ENCODE measurements around the gene CAPN13.

CAPN13 gene

GRCh38 chr2:30802611-30803010 is 4.6 kb downstream of the CAPN13 start:
- H3K27me3 ChIP-seq (ENCODE audit: control insufficient read depth, insufficient read depth, low read length): no peaks in the 10 kb centered on the region
- no peak overlapping the region for H3K9ac ChIP-seq (ENCODE audit: low read depth, low read length)
- no peaks in the 10 kb centered on the region for H3K36me3 ChIP-seq (ENCODE audit: insufficient read depth, low read length)
- no peaks in the 10 kb centered on the region for H3K9me3 ChIP-seq (replicated peaks; ENCODE audit: low read length)
- H3K4me1 ChIP-seq (ENCODE audit: control insufficient read depth, insufficient read depth, low read length): no peaks in the 10 kb centered on the region
- H3K4me3 ChIP-seq (ENCODE audit: low read length): no peak overlapping the region
- H3K4me2 ChIP-seq (ENCODE audit: low read length): no peak overlapping the region

DNA sequence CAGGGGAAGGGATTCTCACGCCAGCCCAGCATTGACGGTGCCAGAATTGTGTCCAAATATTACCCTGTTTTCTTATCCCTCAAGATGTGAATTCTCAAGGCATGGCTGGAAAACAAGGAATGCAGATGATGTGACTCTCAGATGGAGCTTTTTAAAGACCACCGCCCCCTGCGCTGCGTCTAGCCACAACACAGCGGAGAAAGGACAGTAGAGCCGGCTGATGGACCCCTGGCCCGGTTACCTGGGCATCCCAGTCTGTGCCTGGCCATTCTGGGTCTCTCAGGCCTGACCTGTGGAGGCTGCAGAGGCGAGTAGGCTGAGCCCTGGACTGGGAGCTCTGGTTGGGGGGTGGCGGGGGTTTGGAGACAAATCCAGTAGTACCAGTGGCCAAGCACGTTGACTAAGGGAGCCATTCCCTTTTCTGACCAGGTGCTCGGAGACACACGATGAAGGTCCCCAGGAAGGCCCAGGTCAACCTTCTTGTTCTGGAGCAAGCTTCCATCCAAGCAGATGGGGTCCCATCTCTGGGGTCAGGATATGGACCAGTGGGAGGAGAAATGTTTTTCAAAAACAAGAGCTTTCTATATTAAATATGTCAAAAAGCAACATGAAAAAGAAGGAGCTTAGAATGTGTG is 5.3 kb downstream of the CAPN13 start:
- Histone ChIP-seq H3K9me3 (replicated peaks; ENCODE audit: low read length) (no peaks in the 10 kb centered on the region), H3K9ac (ENCODE audit: low read depth, low read length) (no peak overlapping the region), H3K4me3 (ENCODE audit: low read length) (no peak overlapping the region), H3K36me3 (ENCODE audit: insufficient read depth, low read length) (no peaks in the 10 kb centered on the region), H3K27me3 (ENCODE audit: control insufficient read depth, insufficient read depth, low read length) (no peaks in the 10 kb centered on the region), H3K4me1 (ENCODE audit: control insufficient read depth, insufficient read depth, low read length) (no peaks in the 10 kb centered on the region), H3K4me2 (ENCODE audit: low read length) (no peak overlapping the region)

GRCh38 chr2:30800159-30800558 is 7.1 kb downstream of the CAPN13 start:
- H3K9ac ChIP-seq (ENCODE audit: low read depth, low read length): no peak overlapping the region
- no peak overlapping the region for H3K4me3 ChIP-seq (ENCODE audit: low read length)
- no peak overlapping the region for H3K4me2 ChIP-seq (ENCODE audit: low read length)
- H3K27me3 ChIP-seq (ENCODE audit: control insufficient read depth, insufficient read depth, low read length): peaks cover 3% of the 10 kb centered on the region
- no peaks in the 10 kb centered on the region for H3K9me3 ChIP-seq (replicated peaks; ENCODE audit: low read length)
- H3K36me3 ChIP-seq (ENCODE audit: insufficient read depth, low read length): no peaks in the 10 kb centered on the region
- H3K4me1 ChIP-seq (ENCODE audit: control insufficient read depth, insufficient read depth, low read length): no peaks in the 10 kb centered on the region

GRCh38 chr2:30799366-30799765 is 7.9 kb downstream of the CAPN13 start:
- no peak overlapping the region for H3K4me2 ChIP-seq (ENCODE audit: low read length)

GRCh38 chr2:30798536-30798991 is 8.7 kb downstream of the CAPN13 start:
- no peak overlapping the region for H3K9ac ChIP-seq (ENCODE audit: low read depth, low read length)
- H3K4me2 ChIP-seq (ENCODE audit: low read length): no peak overlapping the region
- H3K4me3 ChIP-seq (ENCODE audit: low read length): no peak overlapping the region
- no peaks in the 10 kb centered on the region for H3K4me1 ChIP-seq (ENCODE audit: control insufficient read depth, insufficient read depth, low read length)
- peaks cover 3% of the 10 kb centered on the region for H3K27me3 ChIP-seq (ENCODE audit: control insufficient read depth, insufficient read depth, low read length)
- H3K9me3 ChIP-seq (replicated peaks; ENCODE audit: low read length): no peaks in the 10 kb centered on the region
- no peaks in the 10 kb centered on the region for H3K36me3 ChIP-seq (ENCODE audit: insufficient read depth, low read length)

More at GRCh38 chr2:30799366-30799765, 7.9 kb downstream of the CAPN13 start:
- H3K4me3 ChIP-seq (ENCODE audit: low read length): no peak overlapping the region
- H3K4me1 ChIP-seq (ENCODE audit: control insufficient read depth, insufficient read depth, low read length): no peaks in the 10 kb centered on the region
- no peaks in the 10 kb centered on the region for H3K9me3 ChIP-seq (replicated peaks; ENCODE audit: low read length)
- no peaks in the 10 kb centered on the region for H3K36me3 ChIP-seq (ENCODE audit: insufficient read depth, low read length)
- no peak overlapping the region for H3K9ac ChIP-seq (ENCODE audit: low read depth, low read length)
- H3K27me3 ChIP-seq (ENCODE audit: control insufficient read depth, insufficient read depth, low read length): peaks cover 3% of the 10 kb centered on the region

DNA sequence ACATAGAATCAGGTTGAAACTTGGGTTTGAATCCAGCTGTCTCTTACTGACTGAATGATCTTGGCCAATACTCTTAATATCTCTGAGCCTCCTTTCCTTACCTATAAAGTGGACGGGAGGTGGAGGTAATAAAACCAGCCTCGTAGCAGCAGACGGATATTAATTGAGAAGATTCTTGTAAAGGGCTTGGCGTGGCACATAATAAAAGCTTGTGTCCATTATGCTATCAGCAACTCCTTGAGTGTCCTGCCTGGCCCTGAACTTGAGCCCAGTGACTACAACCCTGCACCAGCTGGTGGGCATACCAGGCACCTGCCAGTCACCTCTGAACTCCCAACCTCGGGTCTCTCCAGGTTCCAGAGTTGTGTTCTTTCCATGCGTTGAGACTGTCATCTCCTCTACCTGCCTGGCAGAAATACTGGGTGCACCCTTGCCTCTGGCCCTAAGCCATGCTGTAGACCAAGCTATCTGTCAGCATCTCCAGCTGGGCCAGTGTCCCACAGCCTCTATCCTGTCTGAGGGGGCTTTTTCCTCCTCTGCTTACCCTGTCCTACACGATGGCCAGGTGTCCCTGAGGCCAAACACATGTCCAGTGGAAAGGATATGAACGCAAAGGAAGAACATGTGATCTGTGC is 9.7 kb downstream of the CAPN13 start:
- no peaks in the 10 kb centered on the region for H3K9me3 ChIP-seq (replicated peaks; ENCODE audit: low read length)
- H3K27me3 ChIP-seq (ENCODE audit: control insufficient read depth, insufficient read depth, low read length): peaks cover 3% of the 10 kb centered on the region
- no peaks in the 10 kb centered on the region for H3K36me3 ChIP-seq (ENCODE audit: insufficient read depth, low read length)
- H3K4me2 ChIP-seq (ENCODE audit: low read length): no peak overlapping the region
- H3K9ac ChIP-seq (ENCODE audit: low read depth, low read length): no peak overlapping the region
- no peak overlapping the region for H3K4me3 ChIP-seq (ENCODE audit: low read length)
- H3K4me1 ChIP-seq (ENCODE audit: control insufficient read depth, insufficient read depth, low read length): no peaks in the 10 kb centered on the region

DNA sequence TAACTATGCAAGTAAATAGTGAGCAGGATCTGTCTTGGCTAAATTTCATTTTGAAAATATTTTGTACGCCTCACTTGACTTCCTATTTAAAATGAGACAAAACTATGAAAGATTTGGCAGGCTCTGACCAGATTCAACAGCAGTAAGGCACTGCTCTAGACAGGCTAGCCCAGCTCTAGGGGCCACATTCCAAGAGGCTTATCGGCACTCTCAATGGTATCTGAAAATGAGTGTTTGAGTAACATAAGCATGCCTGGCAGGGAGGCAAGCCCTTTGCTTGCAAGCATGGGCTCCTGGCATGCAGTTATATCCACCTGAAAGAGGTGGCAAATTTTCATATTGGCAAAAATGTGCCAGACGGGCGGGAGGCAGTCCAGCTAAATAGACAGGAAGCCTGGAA is 10.5 kb downstream of the CAPN13 start:
- Histone ChIP-seq H3K9me3 (replicated peaks; ENCODE audit: low read length) (no peaks in the 10 kb centered on the region), H3K9ac (ENCODE audit: low read depth, low read length) (no peak overlapping the region), H3K4me2 (ENCODE audit: low read length) (no peak overlapping the region), H3K27me3 (ENCODE audit: control insufficient read depth, insufficient read depth, low read length) (peaks cover 3% of the 10 kb centered on the region), H3K36me3 (ENCODE audit: insufficient read depth, low read length) (no peaks in the 10 kb centered on the region), H3K4me1 (ENCODE audit: control insufficient read depth, insufficient read depth, low read length) (no peaks in the 10 kb centered on the region), H3K4me3 (ENCODE audit: low read length) (no peak overlapping the region)

GRCh38 chr2:30792521-30792920 is 14.7 kb downstream of the CAPN13 start:
- Histone ChIP-seq H3K9me3 (replicated peaks; ENCODE audit: low read length) (no peaks in the 10 kb centered on the region), H3K36me3 (ENCODE audit: insufficient read depth, low read length) (no peaks in the 10 kb centered on the region), H3K4me3 (ENCODE audit: low read length) (no peak overlapping the region), H3K4me2 (ENCODE audit: low read length) (no peak overlapping the region), H3K9ac (ENCODE audit: low read depth, low read length) (no peak overlapping the region), H3K27me3 (ENCODE audit: control insufficient read depth, insufficient read depth, low read length) (peaks cover 3% of the 10 kb centered on the region), H3K4me1 (ENCODE audit: control insufficient read depth, insufficient read depth, low read length) (no peaks in the 10 kb centered on the region)

GRCh38 chr2:30790879-30791278 is 16.4 kb downstream of the CAPN13 start:
- Histone ChIP-seq H3K9me3 (replicated peaks; ENCODE audit: low read length) (no peaks in the 10 kb centered on the region), H3K27me3 (ENCODE audit: control insufficient read depth, insufficient read depth, low read length) (peaks cover 3% of the 10 kb centered on the region), H3K36me3 (ENCODE audit: insufficient read depth, low read length) (no peaks in the 10 kb centered on the region), H3K4me1 (ENCODE audit: control insufficient read depth, insufficient read depth, low read length) (no peaks in the 10 kb centered on the region), H3K4me3 (ENCODE audit: low read length) (no peak overlapping the region), H3K9ac (ENCODE audit: low read depth, low read length) (no peak overlapping the region), H3K4me2 (ENCODE audit: low read length) (no peak overlapping the region)

GRCh38 chr2:30789670-30790210 is 17.5 kb downstream of the CAPN13 start:
- Histone ChIP-seq H3K27me3 (ENCODE audit: control insufficient read depth, insufficient read depth, low read length) (no peaks in the 10 kb centered on the region), H3K4me3 (ENCODE audit: low read length) (no peak overlapping the region), H3K9ac (ENCODE audit: low read depth, low read length) (no peak overlapping the region), H3K4me1 (ENCODE audit: control insufficient read depth, insufficient read depth, low read length) (no peaks in the 10 kb centered on the region), H3K36me3 (ENCODE audit: insufficient read depth, low read length) (no peaks in the 10 kb centered on the region), H3K9me3 (replicated peaks; ENCODE audit: low read length) (no peaks in the 10 kb centered on the region), H3K4me2 (ENCODE audit: low read length) (no peak overlapping the region)

DNA sequence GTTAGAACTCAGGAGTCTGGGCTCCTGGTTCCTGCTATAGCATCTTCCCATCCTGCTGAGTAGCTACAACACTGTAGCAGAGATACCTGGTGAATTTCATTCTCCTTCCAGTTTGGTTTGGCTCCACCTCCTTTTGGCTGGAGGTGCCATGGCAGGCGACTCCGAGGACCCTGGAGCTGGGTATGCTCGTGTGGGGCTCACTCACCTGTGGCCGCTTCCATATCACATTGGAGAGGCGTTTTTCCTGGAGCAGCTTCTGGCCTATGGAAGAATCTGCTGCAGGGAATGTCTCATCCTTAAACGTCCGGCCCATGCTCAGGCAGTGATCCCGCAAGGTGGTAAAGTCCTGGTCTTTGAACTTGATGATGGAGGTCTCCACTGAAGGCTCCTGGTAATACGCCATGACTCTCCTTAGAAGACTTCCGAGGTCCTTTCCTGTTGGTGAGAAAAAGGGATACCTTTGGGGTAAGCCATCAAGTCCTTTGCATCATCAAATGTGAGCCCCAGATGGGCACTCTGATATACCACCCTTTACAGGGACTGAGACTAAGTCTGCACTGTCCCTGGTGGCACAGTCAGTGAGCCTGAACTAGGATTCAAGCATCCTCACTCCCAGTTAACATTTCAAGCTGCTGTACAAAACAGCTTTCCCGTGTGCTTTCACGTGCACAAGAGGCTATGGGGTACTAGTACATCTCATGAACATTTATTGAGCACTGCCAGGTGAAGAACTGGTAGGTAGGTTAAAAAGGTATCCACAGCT is 20.1 kb downstream of the CAPN13 start:
- H3K4me2 ChIP-seq (ENCODE audit: low read length): no peak overlapping the region
- H3K4me1 ChIP-seq (ENCODE audit: control insufficient read depth, insufficient read depth, low read length): no peaks in the 10 kb centered on the region
- no peaks in the 10 kb centered on the region for H3K27me3 ChIP-seq (ENCODE audit: control insufficient read depth, insufficient read depth, low read length)
- no peak overlapping the region for H3K9ac ChIP-seq (ENCODE audit: low read depth, low read length)
- H3K36me3 ChIP-seq (ENCODE audit: insufficient read depth, low read length): no peaks in the 10 kb centered on the region
- H3K4me3 ChIP-seq (ENCODE audit: low read length): no peak overlapping the region
- no peaks in the 10 kb centered on the region for H3K9me3 ChIP-seq (replicated peaks; ENCODE audit: low read length)
